Stimulated activated naive B cell treated with anti-CD40 and anti-IgM and Interleukin-4, amounts not matched to agents 10 μg/mL and 1 μg/mL and 100 μg/mL, for 72 hours (primary cell): ENCODE results near the gene HOXB5.

Source experiments
- ATAC-seq, 2 donors: fragments of 150-1000 bp; cut with Tn5 transposase; replicated peaks; 2 replicates each; pipeline ENCODE4 v1.10.0; 2021; ENCODE audit warnings: moderate library complexity in 1 of 2
- DNase-seq: peaks from one replicate; pipeline ENCODE4 v3.0.0; 2021
- H3K27ac Mint-ChIP-seq: one replicate; pipeline ENCODE4 v1.8.0; 2022; ENCODE audit warnings: mild to moderate bottlenecking, mixed read lengths
- H3K27me3 Mint-ChIP-seq, 2 donors: one replicate each; pipeline ENCODE4 v1.8.0; 2022; ENCODE audit warnings: mixed read lengths in 2 of 2
- H3K36me3 Mint-ChIP-seq, 2 donors: one replicate each; pipeline ENCODE4 v1.8.0; 2022; ENCODE audit warnings: mixed read lengths in 2 of 2, mild to moderate bottlenecking in 1 of 2
- H3K4me1 Mint-ChIP-seq, 2 donors: one replicate each; pipeline ENCODE4 v1.8.0; 2022; ENCODE audit warnings: mixed read lengths in 2 of 2, mild to moderate bottlenecking in 1 of 2
- H3K4me3 Mint-ChIP-seq, 2 donors: one replicate each; pipeline ENCODE4 v1.8.0; 2022; ENCODE audit warnings: mild to moderate bottlenecking in 2 of 2, mixed read lengths in 2 of 2, moderate library complexity in 1 of 2
- H3K9me3 Mint-ChIP-seq, 2 donors: one replicate each; pipeline ENCODE4 v1.8.0; 2022; ENCODE audit warnings: mixed read lengths in 2 of 2, mild to moderate bottlenecking in 1 of 2

The HOXB5 gene

DNA sequence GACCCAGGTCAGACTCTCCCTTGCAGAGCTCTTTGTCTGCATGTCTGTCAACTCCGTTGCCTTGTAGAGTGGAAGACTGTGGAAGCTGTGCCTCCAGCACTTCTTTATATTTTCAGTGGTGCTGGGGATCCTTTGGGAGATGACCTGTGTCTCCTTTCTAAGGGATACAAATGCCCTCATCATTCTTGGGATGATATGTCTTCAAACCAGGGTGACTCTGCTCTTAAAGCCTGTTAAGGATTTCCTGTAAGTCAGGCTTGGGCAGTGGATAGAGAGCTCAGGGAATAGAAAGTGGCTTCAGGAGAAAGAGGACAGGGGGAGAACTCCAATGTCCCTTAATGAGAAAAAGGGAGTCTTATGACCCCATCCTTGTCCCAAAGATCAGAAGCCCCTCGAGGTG, 5.1 kb downstream of the HOXB5 start:
- Mint-ChIP-seq H3K27me3 (peaks cover 95 to 99% of the 10 kb centered on the region in 2 donors), H3K36me3 (peaks cover 4% of the 10 kb centered on the region in 2 donors), H3K27ac (no peak overlapping the region), H3K4me3 (no peak overlapping the region), H3K9me3 (no peaks in the 10 kb centered on the region), H3K4me1 (peaks cover 38 to 59% of the 10 kb centered on the region in 2 donors)
- ATAC-seq (no peak), DNase-seq (no peak)

DNA sequence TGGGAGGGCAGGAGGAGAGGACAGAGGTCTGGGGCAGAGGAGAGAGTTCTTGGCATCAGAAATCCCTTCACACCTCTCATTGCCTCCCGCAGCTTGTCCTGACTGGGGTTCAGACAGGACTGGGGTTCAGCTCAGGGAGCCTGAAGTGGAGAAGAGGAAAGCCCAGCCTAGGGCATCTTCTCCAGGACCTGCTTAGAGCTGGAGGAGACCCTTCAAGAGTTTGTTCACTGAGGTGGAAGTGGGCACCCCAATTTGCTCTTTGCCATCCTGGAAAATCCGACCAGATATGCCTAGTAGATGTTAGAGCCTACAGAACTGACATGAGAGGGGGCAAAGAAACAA, 5.5 kb downstream of the HOXB5 start:
- no peak overlapping the region for H3K4me3 Mint-ChIP-seq
- H3K4me1 Mint-ChIP-seq, result peaks cover 34 to 55% of the 10 kb centered on the region in 2 donors
- H3K9me3 Mint-ChIP-seq, result no peaks in the 10 kb centered on the region
- H3K36me3 Mint-ChIP-seq, result peaks cover 4% of the 10 kb centered on the region in 2 donors
- no peak for ATAC-seq
- no peak overlapping the region for H3K27ac Mint-ChIP-seq
- peaks cover 95 to 99% of the 10 kb centered on the region in 2 donors for H3K27me3 Mint-ChIP-seq
- no peak for DNase-seq

DNA sequence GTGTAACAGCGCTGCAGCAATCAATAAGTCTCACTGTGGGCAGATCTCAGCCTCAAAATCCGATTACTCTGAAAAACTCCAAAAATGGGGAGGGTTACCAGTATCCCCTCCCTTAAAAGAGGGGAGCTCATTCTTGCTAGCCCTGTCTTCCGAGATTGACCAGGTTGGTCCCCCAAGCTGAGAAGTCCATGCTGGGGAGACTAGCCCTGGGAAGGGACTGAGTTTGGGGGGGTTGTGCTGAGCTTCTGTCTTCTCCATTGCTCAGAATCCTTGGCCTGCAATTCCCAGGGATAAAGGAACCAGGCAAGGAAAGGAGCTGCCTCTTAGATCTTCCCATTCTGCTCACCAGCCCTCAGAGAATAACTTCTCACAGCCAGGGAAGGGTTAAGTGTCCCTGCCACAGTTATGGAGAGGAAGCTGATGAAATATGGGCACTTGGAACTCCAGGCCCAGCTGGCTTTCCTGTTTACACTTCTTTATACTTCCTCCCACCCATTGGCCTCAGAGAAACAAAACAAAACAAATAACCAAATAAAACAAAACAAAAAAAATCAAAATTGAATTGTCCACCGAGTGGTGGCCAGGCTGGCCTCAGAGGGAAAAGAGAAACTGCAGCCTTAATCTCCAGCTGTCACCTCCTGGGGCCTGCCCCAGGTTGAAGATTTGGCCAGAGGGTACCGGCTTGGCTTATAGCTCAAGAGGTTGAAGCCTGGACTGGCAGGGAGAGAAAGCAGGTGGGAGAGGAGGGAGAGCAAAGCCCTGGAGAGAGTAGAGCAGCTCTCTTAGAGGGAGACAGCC, 6.1 kb downstream of the HOXB5 start:
- no peak overlapping the region for H3K27ac Mint-ChIP-seq
- H3K4me3 Mint-ChIP-seq, result no peak overlapping the region
- peaks cover 97 to 99% of the 10 kb centered on the region in 2 donors for H3K27me3 Mint-ChIP-seq
- H3K36me3 Mint-ChIP-seq, result peaks cover 4% of the 10 kb centered on the region in 2 donors
- H3K4me1 Mint-ChIP-seq, result peaks cover 31 to 55% of the 10 kb centered on the region in 2 donors
- ATAC-seq (no peak), DNase-seq (no peak)
- H3K9me3 Mint-ChIP-seq, result no peaks in the 10 kb centered on the region

DNA sequence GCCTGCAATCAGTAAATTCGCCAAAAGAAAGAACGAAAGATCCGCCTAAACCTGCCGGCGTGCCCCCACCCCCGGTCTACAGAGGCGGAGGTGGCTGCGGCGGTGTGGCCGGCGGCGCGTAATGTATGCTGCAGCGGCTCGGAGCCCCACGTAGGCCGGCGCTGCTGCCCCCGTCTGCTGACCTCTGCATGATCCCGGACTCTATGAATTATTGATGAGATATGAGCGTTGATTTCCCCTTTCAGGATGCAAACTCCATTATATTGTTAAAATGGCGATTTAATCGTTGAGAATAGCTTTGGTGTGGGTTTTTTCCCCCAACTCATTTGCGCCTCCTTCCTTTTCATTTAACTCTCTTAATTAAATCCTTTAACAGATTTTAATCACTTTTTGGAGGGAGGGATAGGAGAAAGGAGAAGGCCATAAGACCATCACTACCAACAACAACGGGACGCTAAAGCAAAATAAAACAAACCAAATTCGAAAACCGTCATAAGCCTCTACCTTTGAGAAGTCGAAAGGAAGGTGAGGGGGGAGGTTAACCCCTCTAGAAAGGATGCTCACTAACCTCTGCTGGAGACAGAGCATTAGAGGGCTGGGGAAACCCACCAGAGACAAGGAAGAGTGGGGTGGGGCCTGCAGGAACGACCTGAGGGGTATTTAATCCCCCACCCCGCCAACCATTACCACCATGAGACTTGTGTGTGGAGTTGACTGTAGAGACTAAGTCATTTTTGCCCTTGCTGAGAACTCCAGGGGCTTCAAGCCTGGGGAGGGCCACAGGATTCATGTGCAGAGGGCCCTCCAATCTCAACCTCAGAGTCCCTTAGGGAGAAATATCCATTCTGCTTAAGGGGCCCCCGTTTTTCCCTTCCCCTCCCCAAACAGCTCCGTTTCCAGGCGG, 7.0 kb downstream of the HOXB5 start:
- Mint-ChIP-seq H3K27ac (peak overlapping the region; percentile 10), H3K9me3 (no peaks in the 10 kb centered on the region), H3K36me3 (peaks cover 4 to 5% of the 10 kb centered on the region in 2 donors), H3K4me3 (peak overlapping the region; percentile 88), H3K27me3 (peaks cover 94 to 99% of the 10 kb centered on the region in 2 donors), H3K4me1 (peaks cover 27 to 57% of the 10 kb centered on the region in 2 donors)
- no peak for DNase-seq
- no peak for ATAC-seq

DNA sequence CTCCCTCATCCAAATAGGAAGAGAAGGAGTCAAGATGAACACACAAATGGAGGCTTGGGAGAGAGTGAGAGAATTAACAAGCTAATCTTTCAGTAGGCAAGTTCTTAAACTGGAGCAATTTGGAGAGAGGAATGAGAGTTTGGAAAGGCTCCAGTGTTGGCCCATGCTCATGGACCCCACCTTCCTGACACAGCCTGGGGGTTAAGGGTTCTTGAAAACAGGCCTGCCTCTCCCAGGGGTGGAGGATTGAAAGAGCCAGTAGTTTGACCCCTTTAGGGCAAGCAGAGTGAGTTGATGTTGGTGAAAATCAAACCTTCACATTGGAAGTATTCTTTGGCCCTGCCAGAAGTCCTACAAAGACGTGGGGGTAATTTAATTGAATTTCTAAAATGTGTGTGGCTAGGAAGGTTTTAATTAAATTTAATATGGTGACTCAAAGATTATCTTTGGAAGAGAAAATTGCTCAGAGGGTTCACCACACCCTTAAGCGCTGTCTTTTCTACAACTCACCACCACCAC, 9.3 kb downstream of the HOXB5 start:
- peaks cover 94 to 99% of the 10 kb centered on the region in 2 donors for H3K27me3 Mint-ChIP-seq
- ATAC-seq, result no peak
- H3K36me3 Mint-ChIP-seq, result peaks cover 0 to 1% of the 10 kb centered on the region in 2 donors
- peak overlapping the region; percentile 33 to 88 for H3K4me3 Mint-ChIP-seq
- H3K4me1 Mint-ChIP-seq, result peaks cover 30 to 67% of the 10 kb centered on the region in 2 donors
- no peak for DNase-seq
- no peak overlapping the region for H3K27ac Mint-ChIP-seq
- no peaks in the 10 kb centered on the region for H3K9me3 Mint-ChIP-seq

DNA sequence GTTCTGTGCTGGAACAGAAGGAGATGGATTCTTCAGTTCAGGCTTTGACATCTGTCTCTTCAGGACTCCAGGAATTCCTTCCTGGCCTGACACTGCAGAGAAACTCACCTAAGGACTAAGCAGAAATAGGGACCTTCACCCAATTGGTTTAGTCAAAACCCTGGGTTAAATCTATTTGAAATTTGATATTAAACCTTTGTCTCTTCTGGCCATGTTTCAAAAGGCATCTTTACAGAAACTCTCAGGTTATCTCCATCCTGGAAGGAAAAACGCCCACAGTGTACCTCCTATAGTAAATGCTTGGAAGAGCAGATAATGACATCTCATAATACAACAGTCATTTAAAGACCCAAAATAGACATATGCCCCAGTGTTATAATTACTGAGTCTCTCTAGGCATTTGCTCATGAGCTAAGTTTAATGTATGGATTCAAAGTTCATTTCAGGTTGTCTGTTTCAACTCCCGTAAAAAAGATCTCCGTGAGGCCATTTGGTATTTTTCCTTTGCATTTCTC, 9.8 kb downstream of the HOXB5 start:
- no peaks in the 10 kb centered on the region for H3K9me3 Mint-ChIP-seq
- no peak overlapping the region for H3K27ac Mint-ChIP-seq
- peaks cover 0 to 1% of the 10 kb centered on the region in 2 donors for H3K36me3 Mint-ChIP-seq
- DNase-seq, result no peak
- no peak for ATAC-seq
- peak overlapping the region in 1 of 2 donors; percentile 33 for H3K4me3 Mint-ChIP-seq
- H3K4me1 Mint-ChIP-seq, result peaks cover 34 to 71% of the 10 kb centered on the region in 2 donors
- peaks cover 96 to 99% of the 10 kb centered on the region in 2 donors for H3K27me3 Mint-ChIP-seq

DNA sequence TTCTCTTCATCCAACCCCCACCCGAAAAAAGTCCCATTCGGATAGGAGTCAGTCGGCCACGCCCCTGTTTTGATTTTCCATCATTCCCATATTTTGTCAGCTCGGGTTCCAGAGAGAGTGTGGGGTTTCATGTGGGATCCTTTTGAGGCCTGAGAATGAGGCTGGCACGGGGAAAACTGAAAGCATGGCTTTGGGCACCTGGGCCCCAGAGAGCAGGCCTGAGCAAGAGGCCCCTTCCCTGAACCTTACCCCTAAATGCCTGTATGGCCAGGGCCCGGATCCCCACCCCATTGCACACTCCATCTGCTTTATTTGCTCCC, 10.9 kb downstream of the HOXB5 start:
- DNase-seq (no peak), ATAC-seq (no peak)
- Mint-ChIP-seq H3K27ac (peak overlapping the region; percentile 82), H3K9me3 (no peaks in the 10 kb centered on the region), H3K4me1 (peaks cover 36 to 74% of the 10 kb centered on the region in 2 donors), H3K36me3 (peaks cover 0 to 4% of the 10 kb centered on the region in 2 donors), H3K4me3 (peak overlapping the region; percentile 68 to 79), H3K27me3 (peaks cover 88 to 95% of the 10 kb centered on the region in 2 donors)

DNA sequence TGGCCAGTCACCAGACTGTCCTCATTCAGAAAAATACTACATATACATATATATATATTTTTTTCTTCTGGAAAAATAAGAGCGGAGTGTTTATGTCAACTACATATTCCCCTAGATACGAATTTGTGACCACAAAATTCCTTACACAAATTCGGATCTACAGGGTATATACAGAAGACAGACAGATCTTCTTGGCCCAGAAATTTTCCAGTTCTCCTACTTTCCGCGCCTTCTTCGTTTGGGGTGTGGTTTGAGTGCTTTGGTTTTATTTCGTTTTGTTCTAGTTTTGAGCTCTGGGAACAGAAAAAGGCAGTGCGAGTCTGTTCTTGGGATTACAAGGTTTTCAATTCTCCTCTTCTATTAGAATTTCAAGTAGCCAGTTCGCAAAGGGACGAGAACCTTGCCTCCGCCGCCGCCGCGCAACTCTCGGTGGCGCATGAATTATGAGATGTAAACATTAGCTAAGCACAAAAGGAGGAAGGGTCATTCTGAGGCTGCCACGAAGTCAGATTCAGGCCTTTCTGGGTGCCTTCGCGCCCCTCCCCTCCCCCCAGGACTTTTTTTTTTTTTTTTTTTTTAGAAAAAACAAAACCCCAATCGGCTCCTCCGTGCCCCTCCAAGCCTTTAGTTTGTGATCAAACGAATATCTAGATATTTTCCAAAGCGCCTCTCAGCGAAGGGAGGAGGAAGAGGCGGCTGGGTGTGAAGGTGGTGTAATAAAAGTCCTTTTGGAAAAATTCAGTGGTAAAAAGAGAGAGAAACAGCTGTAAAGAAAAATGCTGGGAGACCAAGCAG, 13.6 kb downstream of the HOXB5 start:
- peak overlapping the region; percentile 75 for H3K27ac Mint-ChIP-seq
- ATAC-seq (no peak), DNase-seq (no peak)
- H3K9me3 Mint-ChIP-seq, result no peaks in the 10 kb centered on the region
- H3K4me1 Mint-ChIP-seq, result peaks cover 32 to 69% of the 10 kb centered on the region in 2 donors
- H3K4me3 Mint-ChIP-seq, result peak overlapping the region; percentile 38 to 45
- H3K27me3 Mint-ChIP-seq, result peaks cover 77 to 87% of the 10 kb centered on the region in 2 donors
- peaks cover 0 to 4% of the 10 kb centered on the region in 2 donors for H3K36me3 Mint-ChIP-seq

DNA sequence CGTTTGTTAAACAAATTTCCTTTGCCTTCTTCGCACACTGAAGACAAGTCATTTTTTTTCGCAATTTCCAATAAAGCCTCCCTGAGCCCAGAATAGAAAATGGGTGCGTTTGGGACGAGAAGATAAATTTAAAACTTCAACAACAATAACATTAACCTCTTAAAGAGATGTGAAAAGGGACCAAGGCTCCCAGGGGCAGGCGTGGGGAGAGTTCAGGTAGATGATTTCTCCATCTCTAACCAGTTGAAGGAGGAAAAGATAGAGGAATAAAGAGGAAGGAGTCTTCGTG, 14.2 kb downstream of the HOXB5 start:
- ATAC-seq (no peak), DNase-seq (no peak)
- Mint-ChIP-seq H3K9me3 (no peaks in the 10 kb centered on the region), H3K27ac (peak overlapping the region; percentile 27), H3K36me3 (peaks cover 0 to 4% of the 10 kb centered on the region in 2 donors), H3K4me3 (peak overlapping the region in 1 of 2 donors; percentile 91), H3K4me1 (peaks cover 30 to 65% of the 10 kb centered on the region in 2 donors), H3K27me3 (peaks cover 72 to 84% of the 10 kb centered on the region in 2 donors)

DNA sequence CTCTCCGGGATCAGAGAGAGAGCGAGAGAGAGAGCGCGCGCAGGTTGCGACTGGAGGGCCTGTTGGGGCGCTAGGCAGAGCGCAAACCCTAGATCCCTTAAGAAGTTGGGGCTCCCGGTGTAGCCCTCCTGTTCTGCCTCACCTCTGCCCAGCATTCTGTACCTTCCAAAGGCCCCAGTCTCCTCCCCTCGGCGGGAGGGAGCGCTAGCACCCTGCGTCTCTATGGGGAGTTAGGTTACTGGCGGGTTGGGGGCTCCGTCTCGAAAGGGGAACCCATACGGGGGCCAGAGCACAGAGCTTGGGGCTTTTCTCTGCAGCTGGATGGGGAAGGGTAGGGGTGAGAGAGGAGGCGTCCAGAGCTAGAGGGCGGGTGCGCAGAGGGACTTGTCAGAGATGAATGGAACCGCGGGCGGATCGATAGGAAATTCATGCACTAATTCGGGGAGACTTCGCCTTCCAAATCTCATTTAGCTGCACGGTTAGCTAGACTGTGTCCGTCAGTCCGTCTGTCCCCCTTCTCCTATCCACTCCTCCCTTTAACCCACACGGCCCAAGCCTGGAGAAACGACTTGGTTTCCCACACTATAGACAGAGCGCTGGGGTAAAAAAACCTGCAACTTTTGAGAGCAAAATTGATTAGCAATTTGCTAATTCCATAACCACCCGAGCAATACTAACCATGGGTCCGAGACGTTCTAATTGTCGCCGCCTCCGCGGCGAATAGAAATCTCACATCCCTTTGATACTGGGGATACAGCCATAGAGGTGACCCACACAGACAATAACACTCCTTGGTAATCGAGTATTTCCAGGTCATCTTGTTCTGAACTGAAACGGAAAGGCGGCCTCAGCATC, 14.7 kb downstream of the HOXB5 start:
- ATAC-seq, result peak; percentile 61 to 63
- H3K4me3 Mint-ChIP-seq, result peak overlapping the region; percentile 84 to 91
- H3K4me1 Mint-ChIP-seq, result peaks cover 27 to 65% of the 10 kb centered on the region in 2 donors
- peaks cover 70 to 83% of the 10 kb centered on the region in 2 donors for H3K27me3 Mint-ChIP-seq
- DNase-seq, result no peak
- H3K27ac Mint-ChIP-seq, result peak overlapping the region; percentile 27
- H3K9me3 Mint-ChIP-seq, result no peaks in the 10 kb centered on the region
- peaks cover 0 to 4% of the 10 kb centered on the region in 2 donors for H3K36me3 Mint-ChIP-seq

DNA sequence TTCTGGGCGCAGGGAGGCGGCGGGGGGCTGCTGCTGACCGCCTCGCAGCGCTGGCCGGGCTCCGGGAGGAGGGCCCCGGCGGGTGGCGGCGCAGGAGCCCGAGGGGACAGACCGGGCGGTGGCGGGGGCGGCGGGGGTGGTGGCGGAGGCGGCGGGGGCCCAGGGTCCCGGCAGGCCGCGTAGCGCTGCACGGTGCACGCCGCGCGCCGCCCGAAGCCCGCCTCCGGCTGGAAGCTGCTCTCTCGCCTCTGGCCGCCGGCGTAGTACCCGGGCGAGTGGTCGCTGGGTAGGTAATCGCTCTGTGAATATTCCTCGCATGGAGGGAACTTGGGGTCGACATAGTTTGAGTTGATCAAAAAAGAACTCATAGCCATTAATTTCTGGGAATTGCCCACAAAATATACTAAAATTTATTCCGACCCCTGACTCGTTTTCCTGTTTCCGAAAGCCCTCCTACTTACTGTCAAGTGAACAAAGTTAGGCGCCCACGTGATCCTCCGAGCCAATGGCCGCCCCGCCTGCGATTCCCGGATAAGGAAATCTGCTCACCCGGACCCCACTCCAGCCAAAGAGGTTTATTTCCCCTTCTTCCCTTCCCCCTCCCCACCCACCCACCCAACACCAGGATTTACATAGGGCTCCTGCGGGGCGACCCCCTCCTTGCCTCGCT, 15.5 kb downstream of the HOXB5 start, which contains the start of gene HOXB4:
HOXB4 (minus strand) TSS at position 405 of the 670 bp plus-strand sequence; CDS start at position 374, 31 bp downstream.
- H3K27ac Mint-ChIP-seq, result peak within 1 kb of the TSS; percentile 56
- peaks cover 0 to 4% of the 10 kb centered on the region in 2 donors for H3K36me3 Mint-ChIP-seq
- H3K4me3 Mint-ChIP-seq, result peak within 1 kb of the TSS; percentile 84 to 91
- H3K9me3 Mint-ChIP-seq, result no peaks in the 10 kb centered on the region
- DNase-seq, result no peak
- H3K4me1 Mint-ChIP-seq, result peaks cover 27 to 64% of the 10 kb centered on the region in 2 donors
- peak; percentile 59 to 62 for ATAC-seq
- H3K27me3 Mint-ChIP-seq, result peaks cover 68 to 82% of the 10 kb centered on the region in 2 donors

DNA sequence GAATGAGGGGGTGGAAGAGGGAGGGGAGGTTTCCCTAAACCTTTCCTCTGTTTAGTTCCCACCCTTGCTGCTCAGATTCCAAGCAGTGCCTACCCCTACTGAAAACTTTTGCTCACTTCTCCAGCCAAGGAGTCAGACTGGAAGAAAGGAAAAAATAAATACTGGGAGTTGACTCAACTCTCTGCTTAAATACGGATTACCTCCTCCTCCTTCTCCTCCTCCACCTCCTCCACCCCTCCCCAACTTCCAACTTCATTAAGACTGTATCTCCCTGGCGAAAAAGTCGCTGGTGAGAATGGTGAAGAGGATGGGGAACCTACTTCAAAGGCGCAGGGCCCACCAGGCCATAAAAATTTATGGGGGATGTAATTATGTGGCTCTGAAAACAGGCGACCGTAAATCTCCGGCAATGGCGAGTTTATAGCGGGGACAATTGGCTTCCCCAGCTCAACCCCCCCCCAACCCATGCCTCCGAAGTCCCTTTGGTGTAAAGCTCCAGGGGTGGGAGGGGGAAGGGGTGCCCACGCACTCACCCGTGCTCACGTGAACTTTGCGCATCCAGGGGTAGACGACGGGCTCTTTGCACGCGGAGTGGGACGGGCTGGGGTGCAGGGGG, 16.1 kb downstream of the HOXB5 start:
- H3K27ac Mint-ChIP-seq, result peak overlapping the region; percentile 31
- DNase-seq (no peak), ATAC-seq (peak; percentile 6 to 13)
- peaks cover 0 to 4% of the 10 kb centered on the region in 2 donors for H3K36me3 Mint-ChIP-seq
- H3K4me3 Mint-ChIP-seq, result peak overlapping the region; percentile 79 to 80
- peaks cover 27 to 58% of the 10 kb centered on the region in 2 donors for H3K4me1 Mint-ChIP-seq
- H3K9me3 Mint-ChIP-seq, result no peaks in the 10 kb centered on the region
- peaks cover 61 to 82% of the 10 kb centered on the region in 2 donors for H3K27me3 Mint-ChIP-seq
